GM19463 (cell line): ENCODE data around the gene TPRN.

Experiments used
- ATAC-seq: cut with Tn5 transposase; IDR thresholded peaks from one replicate; pipeline ENCODE4 v1.9.1; 2021; ENCODE audit warnings: mild to moderate bottlenecking, moderate library complexity; ENCODE audit not compliant: unreplicated experiment

Gene TPRN

DNA sequence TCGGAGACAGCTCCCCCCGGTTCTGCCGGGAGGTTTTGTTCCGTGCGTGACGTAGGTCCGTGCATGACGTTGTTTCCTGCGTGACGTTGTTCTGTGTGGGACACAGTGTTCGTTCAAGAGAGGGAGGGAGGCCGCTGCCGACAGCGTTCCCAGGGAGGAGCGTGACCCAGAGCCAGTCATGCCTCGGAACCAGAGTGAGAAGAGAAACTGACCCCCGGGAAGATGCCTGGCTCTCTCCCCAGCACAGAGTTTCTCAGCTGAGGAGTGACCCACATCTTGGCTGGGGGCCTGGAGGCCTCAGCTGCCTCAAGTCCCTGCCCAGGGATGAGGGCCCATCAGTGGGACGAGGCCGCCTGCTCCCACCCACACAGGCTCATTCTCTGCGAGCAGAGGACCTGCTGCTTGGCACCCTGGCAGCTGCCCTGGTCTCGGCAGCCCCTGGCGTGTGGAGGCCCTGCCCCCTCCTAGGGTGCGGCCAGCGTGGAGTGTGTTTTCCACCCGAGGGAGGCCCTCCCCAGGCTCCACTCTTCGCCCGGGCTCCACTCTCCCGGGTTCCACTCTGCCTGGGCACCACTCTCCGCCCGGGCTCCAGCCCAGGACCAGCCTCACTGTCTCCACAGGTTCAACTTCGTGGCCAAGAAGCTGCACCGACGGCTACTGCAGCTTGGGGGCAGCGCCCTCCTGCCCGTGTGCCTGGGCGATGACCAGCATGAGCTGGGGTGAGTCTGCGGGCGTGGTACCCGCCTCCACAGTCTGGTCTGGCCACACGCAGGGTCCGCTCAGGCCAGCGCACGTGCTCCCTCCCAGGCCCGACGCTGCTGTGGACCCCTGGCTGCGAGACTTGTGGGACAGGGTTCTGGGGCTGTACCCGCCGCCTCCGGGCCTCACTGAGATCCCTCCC lies 12.9 kb upstream of the TPRN start:
- no peak for ATAC-seq

DNA sequence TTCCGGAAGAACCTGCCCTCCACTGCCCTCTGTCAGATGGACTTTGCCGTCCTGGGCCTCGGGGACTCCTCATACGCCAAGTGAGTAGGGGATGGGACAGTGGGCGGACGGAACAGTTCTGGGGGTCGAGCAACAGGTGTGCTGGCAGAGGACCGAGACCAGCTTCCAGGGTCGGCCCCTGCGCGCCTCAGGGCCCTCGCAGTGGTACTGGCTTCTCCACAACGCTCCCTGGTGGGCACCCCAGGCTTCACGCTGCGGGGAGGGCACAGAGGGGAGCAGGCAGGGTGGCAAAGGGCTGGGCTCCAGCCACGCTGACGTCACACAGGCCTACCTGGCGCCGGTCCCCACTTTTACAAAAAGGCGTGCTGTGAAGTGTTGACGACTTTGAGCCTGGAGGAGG lies 12.0 kb upstream of the TPRN start:
- ATAC-seq = no peak

GRCh38 chr9:137211532-137211931 lies 11.0 kb upstream of the TPRN start:
- no peak for ATAC-seq

GRCh38 chr9:137206602-137207001 lies 6.1 kb upstream of the TPRN start:
- ATAC-seq = no peak

- ATAC-seq = no peak
Measured at GRCh38 chr9:137205126-137206069, 4.9 kb upstream of the TPRN start, which contains the start of the genes NDOR1 and TMEM203. TSS of gene NDOR1 (plus strand) at chr9:137205700. CDS start at chr9:137205778, 78 bp downstream. TSS of gene TMEM203 (minus strand) at chr9:137205648. CDS start at chr9:137205414, 234 bp downstream.

DNA sequence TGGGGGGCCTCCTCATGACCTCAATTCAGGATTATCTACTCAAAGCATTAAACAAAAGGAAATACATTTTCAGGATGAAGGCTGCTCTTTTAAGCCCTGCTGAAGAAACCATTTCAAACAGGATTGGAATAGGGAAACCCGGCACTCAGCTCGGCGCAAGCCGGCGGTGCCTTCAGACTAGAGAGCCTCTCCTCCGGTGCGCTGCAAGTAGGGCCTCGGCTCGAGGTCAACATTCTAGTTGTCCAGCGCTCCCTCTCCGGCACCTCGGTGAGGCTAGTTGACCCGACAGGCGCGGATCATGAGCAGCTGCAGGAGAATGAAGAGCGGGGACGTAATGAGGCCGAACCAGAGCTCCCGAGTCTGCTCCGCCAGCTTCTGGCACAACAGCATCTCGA lies 4.2 kb upstream of the TPRN start:
- no peak for ATAC-seq

DNA sequence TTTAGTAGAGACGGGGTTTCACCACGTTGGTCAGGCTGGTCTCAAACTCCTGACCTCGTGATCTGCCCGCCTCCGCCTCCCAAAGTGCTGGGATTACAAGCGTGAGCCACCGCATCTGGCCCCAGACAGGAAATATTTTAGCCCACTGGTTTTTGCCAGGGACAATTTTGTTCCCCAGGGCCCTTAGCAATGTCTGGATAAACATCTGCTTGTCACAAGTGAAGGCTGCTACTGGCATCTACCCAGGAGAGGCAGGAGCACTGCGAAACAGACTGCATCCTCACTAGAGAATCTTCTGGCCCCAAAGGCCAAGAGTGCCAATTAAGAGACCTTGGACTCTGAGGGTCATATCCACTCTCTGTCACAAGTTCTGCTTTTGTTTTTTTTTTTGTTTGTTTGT lies 2.4 kb upstream of the TPRN start:
- ATAC-seq = no peak

DNA sequence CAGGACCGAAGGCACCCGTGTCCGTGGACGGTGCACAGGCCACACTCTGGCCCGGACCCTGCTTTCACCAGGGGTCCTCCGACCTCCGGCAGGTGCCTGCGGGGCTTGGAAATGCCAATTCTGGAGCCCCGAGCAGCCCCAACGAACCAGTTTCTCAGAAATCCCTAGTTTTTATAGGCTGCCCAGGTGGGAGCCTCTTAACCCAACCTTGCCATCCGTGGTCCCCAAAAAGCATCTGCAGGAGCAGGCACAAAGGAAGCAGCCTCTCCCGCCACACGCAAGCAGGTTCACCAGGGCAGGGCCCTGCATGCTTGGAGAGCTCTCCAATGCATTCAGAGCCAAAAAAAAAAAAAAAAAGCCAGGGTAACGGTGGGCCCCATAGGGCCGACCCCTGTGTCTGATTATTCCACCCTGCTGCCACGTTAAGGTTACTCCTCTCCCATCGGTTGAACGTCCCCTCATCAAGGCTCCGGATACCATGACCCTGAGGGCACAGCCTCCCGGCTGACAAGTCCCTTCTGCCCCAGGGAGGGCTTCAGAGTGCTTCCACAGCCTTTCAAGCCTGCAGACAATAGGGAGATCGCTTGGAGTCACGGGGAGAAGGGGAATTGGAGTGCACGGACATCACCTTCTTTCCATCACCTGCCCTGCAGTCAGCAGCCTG lies 796 bp upstream of the TPRN start:
- ATAC-seq = no peak

DNA sequence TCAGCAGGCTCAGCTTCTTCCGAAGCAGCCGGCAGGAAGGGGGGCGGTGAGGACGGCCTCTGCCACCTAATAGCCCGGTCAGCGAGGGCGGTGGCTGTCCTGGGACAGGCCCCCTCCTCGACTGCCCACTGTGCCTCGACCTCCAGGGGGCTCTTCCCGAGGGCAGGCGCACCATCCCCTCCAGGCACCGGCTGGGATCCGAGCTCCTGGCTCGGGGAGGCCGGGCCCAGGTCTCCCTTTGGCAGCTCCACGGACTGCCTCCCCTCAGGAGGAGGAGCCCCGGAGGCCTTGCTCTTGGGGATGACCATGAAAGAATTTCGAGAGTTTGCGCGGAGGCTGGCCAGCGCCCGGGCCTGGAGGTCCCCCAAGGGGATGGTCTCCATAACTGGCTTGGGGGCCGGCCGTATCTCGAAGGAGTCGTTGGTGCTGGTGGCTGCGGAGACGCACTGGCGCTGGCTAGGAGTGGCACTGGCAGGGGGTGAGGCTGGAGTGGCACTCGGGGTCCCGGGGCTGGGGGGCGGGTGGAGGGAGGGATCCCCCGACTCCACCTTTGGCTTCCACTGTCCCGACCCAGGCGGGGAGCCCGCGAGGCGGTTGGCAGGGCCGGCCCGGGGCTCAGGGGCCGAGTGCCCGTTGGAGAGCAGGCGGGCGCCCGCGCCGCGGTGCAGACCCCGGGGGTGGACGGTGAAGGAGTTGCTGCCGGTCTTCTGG lies 975 bp downstream of the TPRN start:
- ATAC-seq = no peak

DNA sequence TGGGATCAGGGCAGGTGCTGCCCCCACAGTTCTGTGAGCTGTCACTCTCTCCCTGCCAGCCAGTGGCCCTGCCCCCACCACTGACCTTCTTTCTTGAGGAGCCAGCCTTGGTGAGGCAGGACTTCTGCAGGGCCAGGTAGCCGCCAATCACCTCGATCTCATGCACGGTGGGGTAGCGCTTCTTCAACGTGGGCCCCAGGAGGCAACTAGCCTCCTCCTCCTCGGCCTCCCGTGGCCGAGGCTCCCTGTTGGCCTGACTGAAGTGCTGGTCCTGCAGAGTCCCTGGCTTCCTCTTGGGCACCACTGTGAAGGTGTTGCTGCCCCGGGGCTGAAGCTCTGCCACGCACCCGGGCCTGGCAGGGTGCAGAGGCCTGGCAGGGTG lies 1.6 kb downstream of the TPRN start:
- no peak for ATAC-seq

GRCh38 chr9:137198051-137198901 lies 2.3 kb downstream of the TPRN start:
- ATAC-seq = no peak

DNA sequence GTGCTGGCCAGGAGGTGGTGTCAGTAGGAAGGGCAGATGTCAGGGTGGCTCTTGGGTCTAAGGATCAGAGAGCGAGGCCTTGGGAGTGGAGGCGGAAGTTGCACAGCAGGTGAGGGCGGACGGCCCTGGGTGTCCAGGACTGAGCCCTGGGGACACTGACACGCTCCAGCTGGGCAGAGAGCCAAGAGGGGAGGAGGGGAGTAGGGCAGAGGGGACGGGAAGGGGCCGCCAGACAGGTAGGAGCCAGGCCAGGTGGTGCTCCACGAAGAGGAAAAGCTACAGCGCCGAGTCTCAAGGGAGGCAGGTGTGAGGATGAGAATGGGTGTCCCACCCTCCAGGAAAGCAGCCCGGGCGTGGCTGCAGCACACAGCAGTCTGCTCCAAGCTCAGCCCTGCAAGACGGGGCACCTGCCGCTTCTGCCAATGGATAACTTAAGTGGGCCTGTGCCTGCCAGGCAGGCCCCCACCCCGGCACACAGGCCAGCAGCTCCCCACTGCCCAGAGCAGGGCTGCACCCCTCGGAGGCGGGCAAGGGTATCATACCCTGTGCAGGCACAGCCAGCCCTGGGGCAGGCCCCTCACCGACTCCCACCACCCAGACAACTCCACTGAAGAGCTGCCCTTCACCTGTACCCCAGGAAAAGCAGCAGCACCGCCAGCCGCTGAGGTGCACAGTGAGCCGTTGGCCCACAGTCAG lies 4.9 kb downstream of the TPRN start:
- ATAC-seq = no peak

DNA sequence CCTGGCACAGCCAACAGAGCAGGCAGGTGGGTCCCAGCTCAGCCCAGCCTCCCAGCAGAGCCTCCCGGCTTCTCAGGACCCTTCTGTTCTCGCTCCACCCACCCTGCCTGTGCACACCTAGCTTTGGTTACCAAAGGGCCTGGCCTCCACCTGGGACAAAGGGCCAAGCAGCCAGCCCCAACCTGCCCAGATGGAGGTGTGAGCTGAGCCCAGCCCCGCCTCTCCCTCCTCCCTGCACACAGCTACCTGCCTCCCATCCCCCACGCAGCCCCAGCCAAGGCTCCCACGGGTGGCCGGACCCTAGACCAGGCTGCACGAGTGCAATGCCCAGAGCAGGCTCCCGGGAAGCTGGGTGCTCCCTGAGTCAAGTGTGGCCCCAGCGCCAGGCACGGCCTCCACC lies 5.6 kb downstream of the TPRN start:
- no peak for ATAC-seq

DNA sequence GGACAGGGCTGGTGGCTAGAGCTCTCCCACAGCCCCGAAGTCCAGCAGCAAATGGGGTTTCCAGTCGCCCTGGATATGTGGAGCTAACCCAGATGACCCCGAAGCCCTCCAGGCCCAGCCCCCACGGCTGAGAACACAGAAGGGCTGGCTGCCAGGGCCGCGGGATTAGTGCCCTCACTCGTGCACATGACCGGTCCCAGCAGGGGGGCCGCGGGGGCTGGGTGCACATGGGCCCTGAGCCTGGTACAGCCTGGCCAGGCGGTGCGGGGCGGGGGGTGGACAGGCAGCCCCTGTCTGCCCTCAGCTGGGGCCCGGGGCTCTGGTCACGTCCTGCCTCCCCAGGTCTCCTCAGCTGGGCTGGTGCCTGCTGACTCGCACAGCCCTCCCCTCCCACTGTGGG lies 6.2 kb downstream of the TPRN start:
- ATAC-seq = no peak

GRCh38 chr9:137193771-137194170 lies 6.8 kb downstream of the TPRN start:
- ATAC-seq = no peak

- ATAC-seq = no peak
Measured at GRCh38 chr9:137192859-137193258, 7.7 kb downstream of the TPRN start.

- no peak for ATAC-seq
Measured at GRCh38 chr9:137192448-137192780, 8.1 kb downstream of the TPRN start.

- ATAC-seq = no peak
Measured at GRCh38 chr9:137191691-137192447, 8.7 kb downstream of the TPRN start.
